Raji (cell line): ENCODE measurements around the gene FARS2.

Experiments used
- POLR2A ChIP-seq: IDR thresholded peaks from 2 replicates; pipeline ENCODE4 v1.6.1; 2011; ENCODE audit warnings: low read depth, low read length, control low read depth; ENCODE audit not compliant: insufficient read depth

FARS2 gene

DNA sequence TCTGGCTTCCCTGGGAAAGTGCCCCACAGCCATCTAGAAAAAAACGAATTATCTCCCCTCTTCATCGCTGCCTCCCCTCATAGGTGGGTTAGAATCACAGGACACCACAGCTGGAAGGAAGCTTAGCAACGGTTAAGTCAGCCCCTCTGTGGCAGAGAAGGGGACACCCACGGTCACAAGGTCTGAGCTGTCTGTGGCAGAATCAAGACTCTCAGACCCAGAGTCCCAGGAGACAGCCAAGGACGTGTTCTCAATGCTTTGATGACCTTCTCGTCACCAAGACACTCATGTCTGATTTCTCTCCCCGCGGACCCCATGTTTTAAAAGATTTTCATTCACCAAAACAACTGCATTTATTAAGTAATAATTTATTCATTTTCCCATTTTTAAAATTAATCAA lies 523.9 kb downstream of the FARS2 start:
- TF ChIP-seq POLR2A = no peak

DNA sequence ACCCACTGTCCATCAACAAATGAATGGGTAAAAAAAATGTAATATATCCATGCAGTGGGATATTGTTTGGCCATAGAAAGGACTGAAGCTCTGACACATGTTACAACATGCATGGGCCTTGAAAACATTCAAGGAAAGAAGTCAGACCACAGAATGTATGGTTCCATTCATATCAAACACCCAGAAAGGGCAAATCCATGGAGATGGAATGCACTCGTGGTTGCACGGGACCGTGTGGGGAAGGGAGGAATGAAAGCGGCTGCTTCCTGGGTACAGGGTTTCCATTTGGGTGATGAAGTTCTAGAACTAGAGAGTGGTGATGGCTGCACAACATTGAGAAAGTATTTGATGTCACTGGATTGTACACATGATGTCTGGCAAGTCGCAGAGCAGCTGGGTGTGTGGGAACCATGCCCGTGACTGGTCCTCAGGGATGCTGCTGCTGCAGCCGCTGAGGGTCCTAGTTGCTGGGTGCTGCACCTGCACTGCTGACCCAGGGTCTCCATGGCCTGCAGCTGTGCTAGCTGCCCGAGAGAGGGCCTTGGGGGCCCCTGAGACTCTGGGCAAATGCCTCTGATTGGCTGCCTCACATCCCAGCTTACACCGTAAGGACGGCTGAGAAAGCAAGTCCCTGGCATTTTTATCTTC lies 525.1 kb downstream of the FARS2 start:
- TF ChIP-seq POLR2A = no peak

DNA sequence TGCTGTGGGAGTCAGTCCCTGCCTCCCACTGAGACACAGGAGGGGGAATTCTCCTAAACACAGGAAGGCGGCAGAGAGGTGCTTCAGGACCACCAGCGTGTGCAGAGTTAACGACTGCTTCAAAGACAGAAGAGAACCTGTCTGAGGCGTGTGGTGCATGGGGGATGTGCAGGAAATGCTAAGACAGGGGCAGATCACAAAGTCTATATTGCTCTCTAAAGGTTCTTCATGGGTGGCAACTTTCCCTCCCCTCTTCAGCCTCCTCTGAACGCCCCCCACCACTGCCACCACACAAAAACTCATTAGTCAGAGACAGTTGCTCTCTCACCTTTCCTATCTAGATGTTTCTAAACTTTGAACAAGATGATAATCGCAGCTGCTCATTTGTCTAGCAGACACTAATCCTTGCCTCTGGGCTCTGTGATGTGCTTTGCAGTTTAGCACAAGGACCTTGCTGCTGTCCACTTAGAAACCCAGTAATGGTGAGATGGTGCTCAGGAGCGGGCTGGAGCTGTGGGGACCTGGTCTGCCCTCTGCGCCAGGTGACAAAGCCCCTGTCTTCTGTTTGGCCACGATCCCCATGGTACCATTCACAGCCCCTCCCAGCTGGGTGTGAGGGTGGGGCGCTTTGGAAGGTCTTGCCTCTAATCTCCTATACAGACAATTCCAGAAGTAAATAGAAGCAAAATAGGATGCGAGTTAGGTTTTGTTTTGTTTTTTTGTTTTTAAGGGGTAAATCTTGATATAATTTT lies 525.8 kb downstream of the FARS2 start:
- no peak for TF ChIP-seq POLR2A

DNA sequence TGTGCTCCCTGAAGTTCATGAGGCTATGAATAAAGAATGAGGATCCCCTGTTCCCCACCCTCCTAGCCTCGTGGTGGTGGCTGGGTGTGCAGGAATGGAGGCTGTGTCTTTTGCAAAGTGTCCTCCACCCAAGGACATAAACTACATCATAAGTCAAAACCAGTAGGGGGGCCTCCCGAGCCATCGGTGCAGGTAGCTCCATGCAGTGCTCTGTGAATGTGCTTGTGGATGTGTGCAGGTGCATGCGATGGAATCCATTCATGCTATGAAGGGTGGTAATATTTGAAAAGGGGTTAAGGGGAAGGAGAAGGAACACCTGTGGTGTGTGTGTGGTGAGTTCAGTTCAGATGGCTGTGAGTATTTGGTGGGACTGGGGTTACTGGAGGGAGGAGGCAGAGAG lies 548.1 kb downstream of the FARS2 start:
- TF ChIP-seq POLR2A = no peak

DNA sequence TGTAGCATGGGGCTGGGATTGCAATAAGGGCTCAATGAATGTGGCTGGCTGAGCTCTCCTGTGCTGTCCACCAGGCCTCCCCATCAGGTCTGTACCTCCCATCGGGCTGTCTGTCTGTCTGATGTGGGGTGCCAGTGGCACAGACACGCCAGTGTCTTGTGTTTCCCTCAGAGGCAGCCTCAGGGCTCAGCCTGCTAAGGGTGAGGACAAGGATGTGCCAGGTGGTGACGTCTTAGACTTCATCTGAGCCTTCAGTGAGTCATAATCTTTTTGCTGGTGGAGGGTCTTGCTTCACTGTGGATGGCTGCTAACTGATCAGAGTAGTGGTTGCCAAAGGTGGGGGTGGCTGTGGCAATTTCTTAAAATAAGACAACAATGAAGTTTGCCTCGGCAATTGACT lies 550.7 kb downstream of the FARS2 start:
- no peak for TF ChIP-seq POLR2A

DNA sequence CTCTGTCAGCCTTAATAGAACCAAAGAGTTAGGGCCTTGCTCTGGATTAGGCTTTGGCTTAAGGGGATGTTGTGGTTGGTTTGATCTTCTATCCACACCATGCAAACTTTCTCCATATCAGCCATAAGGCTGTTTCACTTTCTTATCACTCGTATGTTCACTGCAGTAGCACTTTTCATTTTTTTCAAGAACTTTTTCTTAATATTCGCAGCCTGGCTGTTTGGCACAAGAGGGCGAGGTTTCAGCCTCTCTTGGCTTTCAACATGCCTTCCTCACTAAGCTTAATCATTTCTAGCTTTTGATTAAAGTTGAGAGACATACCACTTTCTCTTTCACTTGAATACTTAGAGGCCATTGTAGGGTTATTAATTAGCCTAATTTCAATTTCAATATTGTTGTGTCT lies 552.3 kb downstream of the FARS2 start:
- no peak for TF ChIP-seq POLR2A

DNA sequence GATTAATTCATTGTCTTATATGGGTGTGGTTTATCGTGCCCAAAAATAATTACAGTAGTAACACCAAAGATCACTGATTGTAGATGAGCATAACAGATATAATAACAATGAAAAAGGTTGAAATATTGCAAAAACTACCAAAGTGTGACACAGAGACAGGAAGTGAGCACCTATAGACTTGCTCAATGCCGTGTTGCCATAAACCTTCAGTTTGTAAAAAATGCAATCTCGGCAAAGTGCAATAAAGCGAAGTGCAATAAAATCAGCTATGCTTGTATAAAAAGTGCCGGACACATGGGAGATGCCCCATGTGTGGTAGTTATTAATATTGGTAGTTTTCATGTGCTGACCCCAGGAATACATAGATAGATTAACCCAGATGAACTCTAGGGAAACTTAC lies 552.8 kb downstream of the FARS2 start:
- TF ChIP-seq POLR2A = no peak

DNA sequence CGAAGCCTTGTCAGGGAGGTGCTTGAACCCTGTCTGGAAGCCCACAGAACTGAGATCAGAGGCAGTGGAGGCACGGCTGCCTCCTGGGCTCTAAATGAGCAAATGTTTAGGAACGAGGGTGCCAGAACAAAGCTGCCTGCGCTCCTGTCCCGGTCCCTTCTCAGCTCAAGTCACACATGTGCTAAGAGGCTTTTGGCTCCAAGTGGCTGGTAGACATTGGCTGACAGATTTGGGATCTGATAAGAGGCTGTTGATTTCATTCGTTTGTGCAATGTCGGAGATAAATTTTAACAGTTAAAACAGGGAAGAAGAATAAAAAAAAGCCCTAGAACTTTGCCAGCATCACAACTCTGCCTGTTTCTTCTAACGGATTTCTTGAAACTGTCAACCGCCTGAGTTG lies 553.6 kb downstream of the FARS2 start:
- TF ChIP-seq POLR2A = no peak

DNA sequence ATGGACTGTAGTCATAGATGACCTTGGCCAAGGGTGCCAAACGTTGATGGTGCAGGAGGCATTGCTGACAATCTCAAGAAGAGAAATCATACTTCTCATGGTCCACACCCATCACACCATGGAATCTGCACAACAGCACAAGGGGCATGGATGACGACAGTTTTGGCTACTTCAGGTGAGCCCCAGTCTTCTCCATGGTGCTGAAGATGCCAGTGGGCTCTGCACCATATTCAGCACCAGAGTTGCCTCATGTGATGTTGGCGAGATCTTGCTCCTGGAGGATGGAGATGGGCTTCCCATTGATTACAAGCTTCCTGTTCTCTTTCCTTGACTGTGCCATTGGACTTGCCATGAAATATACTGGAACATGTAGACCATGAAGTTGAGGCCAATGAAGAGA lies 556.6 kb downstream of the FARS2 start:
- no peak for TF ChIP-seq POLR2A

DNA sequence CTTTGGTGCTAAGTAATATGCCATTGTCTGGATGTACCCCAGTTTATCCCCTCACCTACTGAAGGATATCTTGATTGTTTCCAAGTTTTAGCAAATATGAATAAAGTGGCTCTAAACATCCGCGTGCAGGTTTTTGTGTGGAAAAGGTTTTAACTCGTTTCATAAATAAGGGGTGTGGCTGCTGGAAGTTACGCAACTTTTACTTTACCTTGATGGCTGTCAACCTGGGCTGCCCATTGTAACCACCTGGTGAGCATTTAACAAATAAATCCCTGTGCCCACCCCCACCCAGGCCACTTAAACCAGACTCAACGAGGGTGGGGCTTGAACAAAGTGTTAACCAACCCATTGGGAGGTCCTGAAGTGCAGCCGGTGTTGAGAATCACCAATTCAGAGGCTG lies 557.6 kb downstream of the FARS2 start:
- no peak for TF ChIP-seq POLR2A
